Mesodermal cell (in vitro differentiated cells): ENCODE data around the gene PDCD4.

ENCODE experiments used
- H3K27ac ChIP-seq: 2 replicates; pipeline ENCODE4 v1.7.0; 2013; ENCODE audit warnings: mild to moderate bottlenecking, low read depth, low read length, moderate library complexity; ENCODE audit not compliant: severe bottlenecking
- H3K36me3 ChIP-seq: 2 replicates; pipeline ENCODE4 v1.7.1; 2013; ENCODE audit warnings: mild to moderate bottlenecking, low read length, moderate library complexity; ENCODE audit not compliant: control insufficient read depth, insufficient read depth
- H3K4me1 ChIP-seq: one replicate; pipeline ENCODE4 v1.7.1; 2013; ENCODE audit warnings: mild to moderate bottlenecking, low read length; ENCODE audit not compliant: insufficient read depth, control insufficient read depth, poor library complexity, severe bottlenecking
- H3K4me3 ChIP-seq: 2 replicates; pipeline ENCODE4 v1.7.0; 2013; ENCODE audit warnings: low read length, control low read depth, mild to moderate bottlenecking; ENCODE audit not compliant: insufficient read depth, poor library complexity, severe bottlenecking; ENCODE audit errors: extremely low read depth
- H3K9me3 ChIP-seq: 2 replicates; pipeline ENCODE4 v1.7.1; 2013; ENCODE audit warnings: mild to moderate bottlenecking, low read length, moderate library complexity; ENCODE audit not compliant: control insufficient read depth
- WGBS, 2 experiments: methylation state at CpG; one replicate each; pipeline ENCODE4 v1.1.5; 2013; ENCODE audit warnings: missing lambda C conversion rate in 2 of 2; ENCODE audit not compliant: insufficient coverage in 2 of 2; 5-methylcytosine and 5-hydroxymethylcytosine counted together

The PDCD4 gene

GRCh38 chr10:110833234-110833940, 38.3 kb upstream of the PDCD4 start:
- no peaks in the 10 kb centered on the region for H3K9me3 ChIP-seq
- H3K4me3 ChIP-seq: no peak overlapping the region
- 83 to 88% methylated on average over 6 to 10 of the region's 13 CpGs for WGBS, 2 experiments
- peaks cover 7% of the 10 kb centered on the region for H3K4me1 ChIP-seq
- no peak overlapping the region for H3K27ac ChIP-seq
- no peaks in the 10 kb centered on the region for H3K36me3 ChIP-seq

GRCh38 chr10:110833941-110834628, 37.6 kb upstream of the PDCD4 start:
- Histone ChIP-seq H3K4me3 (no peak overlapping the region), H3K4me1 (peaks cover 5% of the 10 kb centered on the region), H3K9me3 (no peaks in the 10 kb centered on the region), H3K36me3 (no peaks in the 10 kb centered on the region), H3K27ac (peak overlapping the region; percentile 10)
- 93 to 96% methylated on average over 14 of the region's 14 CpGs for WGBS, 2 experiments

- H3K4me1 ChIP-seq: peaks cover 5% of the 10 kb centered on the region
- H3K4me3 ChIP-seq: no peak overlapping the region
- 69 to 70% methylated on average over 3 of the region's 6 CpGs for WGBS, 2 experiments
- no peaks in the 10 kb centered on the region for H3K36me3 ChIP-seq
- H3K27ac ChIP-seq: no peak overlapping the region
- H3K9me3 ChIP-seq: no peaks in the 10 kb centered on the region
Measured at GRCh38 chr10:110834629-110835301, 37.0 kb upstream of the PDCD4 start.

- H3K36me3 ChIP-seq: no peaks in the 10 kb centered on the region
- no peaks in the 10 kb centered on the region for H3K9me3 ChIP-seq
- H3K4me1 ChIP-seq: peaks cover 5% of the 10 kb centered on the region
- WGBS, 2 experiments: 80 to 88% methylated on average over 6 to 7 of the region's 7 CpGs
- H3K4me3 ChIP-seq: no peak overlapping the region
- H3K27ac ChIP-seq: no peak overlapping the region
Measured at GRCh38 chr10:110835841-110836240, 35.9 kb upstream of the PDCD4 start.

- no peaks in the 10 kb centered on the region for H3K36me3 ChIP-seq
- H3K9me3 ChIP-seq: no peaks in the 10 kb centered on the region
- WGBS, 2 experiments: 80 to 97% methylated on average over 1 to 3 of the region's 3 CpGs
- no peak overlapping the region for H3K27ac ChIP-seq
- no peak overlapping the region for H3K4me3 ChIP-seq
- H3K4me1 ChIP-seq: peaks cover 5% of the 10 kb centered on the region
Measured at GRCh38 chr10:110836706-110837105, 35.0 kb upstream of the PDCD4 start.

DNA sequence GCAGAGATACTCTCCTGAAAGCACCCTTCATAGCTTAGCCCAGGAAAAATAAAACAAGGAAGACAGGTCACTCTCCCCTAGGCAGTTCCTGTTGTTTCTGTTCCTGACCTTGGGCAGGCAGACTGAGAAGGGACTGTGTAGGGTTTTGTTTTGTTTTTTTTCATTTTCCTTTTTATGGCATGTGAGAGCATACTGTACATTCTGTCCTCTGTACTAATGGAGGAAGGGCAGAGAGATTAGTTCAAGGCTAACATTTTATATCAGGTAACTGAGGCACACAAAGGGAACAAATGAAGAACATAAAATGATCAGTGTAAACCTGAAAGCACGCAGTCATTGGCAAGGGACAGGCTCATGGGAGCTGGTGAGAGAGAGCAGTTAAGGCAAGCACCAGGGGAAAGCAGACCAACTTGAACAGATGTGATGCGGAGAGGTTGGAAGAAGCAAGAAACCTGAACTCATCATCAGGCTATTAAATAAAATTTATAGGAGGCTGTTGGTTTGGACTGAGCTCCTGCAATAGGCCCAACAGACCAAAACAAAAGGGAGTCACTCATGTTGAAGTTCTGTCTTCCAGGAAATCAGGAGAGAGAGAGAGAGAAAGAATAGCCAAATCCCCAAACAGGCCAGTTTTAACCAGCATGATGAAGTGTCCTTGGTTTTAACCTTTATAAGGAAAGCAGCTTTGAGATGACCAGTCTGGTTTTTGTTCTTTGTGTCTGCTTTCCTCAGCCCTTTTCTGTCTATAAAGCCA, 34.1 kb upstream of the PDCD4 start:
- no peaks in the 10 kb centered on the region for H3K36me3 ChIP-seq
- no peak overlapping the region for H3K4me3 ChIP-seq
- H3K4me1 ChIP-seq: peaks cover 5% of the 10 kb centered on the region
- H3K27ac ChIP-seq: no peak overlapping the region
- no peaks in the 10 kb centered on the region for H3K9me3 ChIP-seq
- WGBS, 2 experiments: 92 to 94% methylated on average over 1 to 2 of the region's 2 CpGs

DNA sequence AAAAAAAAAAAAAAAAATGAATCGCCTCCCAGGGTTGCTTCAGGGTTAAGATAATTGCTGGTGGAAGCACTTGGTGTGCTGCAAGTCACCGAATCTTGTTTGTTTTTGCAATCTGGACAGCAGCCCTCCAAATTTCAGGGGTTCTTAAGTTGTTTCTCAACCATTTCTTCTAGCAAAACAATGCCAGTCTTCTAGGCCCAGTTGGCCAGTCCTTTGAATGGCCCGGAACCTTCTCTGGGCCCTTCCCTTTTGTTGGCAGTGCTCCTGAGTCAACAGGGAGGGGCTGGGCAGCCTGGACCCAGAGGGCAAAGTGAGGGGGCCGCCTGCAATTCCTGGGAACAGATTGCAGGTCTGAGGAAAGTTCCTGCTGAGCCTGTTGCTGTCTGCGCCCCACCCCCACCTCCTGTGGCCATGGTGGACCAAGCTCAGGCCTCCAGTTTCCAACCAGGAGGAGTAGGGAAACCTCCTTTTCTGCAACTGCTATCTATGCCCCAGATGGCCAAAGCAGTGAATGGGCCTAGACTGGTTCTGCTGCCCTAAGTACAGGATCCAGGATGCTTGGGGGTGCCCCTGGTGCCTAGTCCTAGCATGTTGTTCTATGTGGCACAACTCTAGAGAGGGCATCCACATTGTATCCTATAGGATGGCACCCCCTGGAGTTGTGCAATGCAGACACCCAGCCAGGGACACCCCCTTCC, 31.4 kb upstream of the PDCD4 start:
- H3K9me3 ChIP-seq: no peaks in the 10 kb centered on the region
- no peaks in the 10 kb centered on the region for H3K36me3 ChIP-seq
- H3K4me3 ChIP-seq: no peak overlapping the region
- H3K4me1 ChIP-seq: no peaks in the 10 kb centered on the region
- H3K27ac ChIP-seq: no peak overlapping the region
- 86 to 93% methylated on average over 4 to 5 of the region's 5 CpGs for WGBS, 2 experiments

GRCh38 chr10:110840923-110841428, 30.8 kb upstream of the PDCD4 start:
- Histone ChIP-seq H3K27ac (no peak overlapping the region), H3K9me3 (no peaks in the 10 kb centered on the region), H3K36me3 (no peaks in the 10 kb centered on the region), H3K4me1 (no peaks in the 10 kb centered on the region), H3K4me3 (no peak overlapping the region)
- 80 to 81% methylated on average over 1 of the region's 3 CpGs for WGBS, 2 experiments

- WGBS, 2 experiments: 88 to 96% methylated on average over 5 to 9 of the region's 9 CpGs
- H3K36me3 ChIP-seq: no peaks in the 10 kb centered on the region
- H3K4me3 ChIP-seq: no peak overlapping the region
- H3K27ac ChIP-seq: no peak overlapping the region
- peaks cover 2% of the 10 kb centered on the region for H3K4me1 ChIP-seq
- H3K9me3 ChIP-seq: no peaks in the 10 kb centered on the region
Measured at GRCh38 chr10:110841767-110842267, 29.9 kb upstream of the PDCD4 start.
